ENCODE results near the gene SCARB1. TPM values are rescaled to one million over a fixed set of nuclear protein-coding genes. Genes with fewer than 3 reads are reported as not detected.
"Not testable (repeated sequence)": the region's sequence is repeated elsewhere in the genome, so short reads cannot be mapped to it uniquely, and the experiment has no call there.

The SCARB1 gene, protein sequence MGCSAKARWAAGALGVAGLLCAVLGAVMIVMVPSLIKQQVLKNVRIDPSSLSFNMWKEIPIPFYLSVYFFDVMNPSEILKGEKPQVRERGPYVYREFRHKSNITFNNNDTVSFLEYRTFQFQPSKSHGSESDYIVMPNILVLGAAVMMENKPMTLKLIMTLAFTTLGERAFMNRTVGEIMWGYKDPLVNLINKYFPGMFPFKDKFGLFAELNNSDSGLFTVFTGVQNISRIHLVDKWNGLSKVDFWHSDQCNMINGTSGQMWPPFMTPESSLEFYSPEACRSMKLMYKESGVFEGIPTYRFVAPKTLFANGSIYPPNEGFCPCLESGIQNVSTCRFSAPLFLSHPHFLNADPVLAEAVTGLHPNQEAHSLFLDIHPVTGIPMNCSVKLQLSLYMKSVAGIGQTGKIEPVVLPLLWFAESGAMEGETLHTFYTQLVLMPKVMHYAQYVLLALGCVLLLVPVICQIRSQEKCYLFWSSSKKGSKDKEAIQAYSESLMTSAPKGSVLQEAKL
- 3.4 and 11.3 TPM in 2 replicates for total RNA-seq (ENCODE audit: low replicate concordance)

- peak; percentile 63 for DNase-seq (ENCODE audit: low read depth)
- H3K4me3 ChIP-seq (ENCODE audit: low read depth, low read length) = peak within 1 kb of the TSS; percentile 76
- TF ChIP-seq CTCF (IDR thresholded peaks at IDR 0.05; ENCODE audit: insufficient read depth, low read length) = no peak
Measured at GRCh38 chr12:124863416-124864325, at the start of gene SCARB1. TSS of gene SCARB1 (minus strand) at chr12:124863864. CDS start at chr12:124863720, 144 bp downstream.

DNA sequence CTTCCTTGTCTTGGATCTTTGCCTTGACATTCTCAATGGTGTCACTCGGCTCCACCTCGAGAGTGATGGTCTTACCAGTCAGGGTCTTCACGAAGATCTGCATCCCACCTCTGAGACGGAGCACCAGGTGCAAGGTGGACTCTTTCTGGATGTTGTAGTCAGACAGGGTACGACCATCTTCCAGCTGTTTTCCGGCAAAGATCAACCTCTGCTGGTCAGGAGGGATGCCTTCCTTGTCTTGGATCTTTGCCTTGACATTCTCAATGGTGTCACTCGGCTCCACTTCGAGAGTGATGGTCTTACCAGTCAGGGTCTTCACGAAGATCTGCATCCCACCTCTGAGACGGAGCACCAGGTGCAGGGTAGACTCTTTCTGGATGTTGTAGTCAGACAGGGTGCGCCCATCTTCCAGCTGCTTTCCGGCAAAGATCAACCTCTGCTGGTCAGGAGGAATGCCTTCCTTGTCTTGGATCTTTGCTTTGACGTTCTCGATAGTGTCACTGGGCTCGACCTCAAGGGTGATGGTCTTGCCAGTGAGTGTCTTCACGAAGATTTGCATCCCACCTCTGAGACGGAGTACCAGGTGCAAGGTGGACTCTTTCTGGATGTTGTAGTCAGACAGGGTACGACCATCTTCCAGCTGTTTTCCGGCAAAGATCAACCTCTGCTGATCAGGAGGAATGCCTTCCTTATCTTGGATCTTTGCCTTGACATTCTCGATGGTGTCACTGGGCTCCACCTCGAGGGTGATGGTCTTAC is 49.0 kb upstream of the SCARB1 start:
- not testable (repeated sequence) for DNase-seq (ENCODE audit: low read depth)
- peak overlapping the region; percentile 98 for H3K4me3 ChIP-seq (ENCODE audit: low read depth, low read length)

- peak overlapping the region; percentile 71 for H3K4me3 ChIP-seq (ENCODE audit: low read depth, low read length)
- not testable (repeated sequence) for DNase-seq (ENCODE audit: low read depth)
Measured at GRCh38 chr12:124911521-124911920, 47.9 kb upstream of the SCARB1 start.

DNA sequence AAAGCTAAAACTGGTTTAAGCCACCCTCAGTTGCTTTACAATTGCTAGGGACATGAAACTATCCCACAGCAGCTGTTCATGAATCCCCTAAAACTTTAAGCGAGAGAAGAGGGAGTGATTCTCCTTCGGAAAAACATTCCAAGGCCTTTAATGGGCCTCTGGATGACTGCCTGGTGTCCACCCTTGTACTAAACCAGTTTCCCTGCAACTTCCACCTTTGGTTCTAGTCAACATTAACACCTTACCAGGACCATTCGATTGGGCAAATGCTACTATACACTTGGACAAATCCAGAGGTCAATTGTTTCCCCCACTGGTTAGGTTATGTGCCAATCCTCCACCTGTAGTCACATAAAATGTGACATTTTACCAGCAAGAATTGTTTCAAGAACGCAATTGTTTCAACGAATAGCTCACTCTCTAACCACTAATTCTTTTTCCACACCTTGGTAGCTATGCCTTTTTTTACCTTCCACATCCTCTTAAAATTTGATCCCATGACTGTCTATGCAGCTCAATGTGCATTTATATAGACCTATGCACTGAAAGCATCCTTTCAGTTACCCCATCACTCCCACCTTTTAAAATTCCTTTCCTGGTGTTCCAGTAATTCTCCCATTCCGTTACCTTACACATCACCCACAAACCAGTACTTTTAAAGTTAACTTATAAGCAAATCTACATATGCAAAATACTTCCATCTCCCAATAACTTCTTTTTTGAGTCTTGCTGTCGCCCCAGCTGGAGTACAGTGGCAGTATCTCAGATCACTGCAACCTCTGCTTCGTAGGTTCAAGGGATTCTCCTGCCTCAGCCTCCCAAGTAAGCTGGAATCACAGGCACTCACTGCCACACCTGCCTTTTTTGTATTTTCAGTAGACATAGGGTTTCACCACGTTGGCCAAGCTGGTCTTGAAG is 47.2 kb upstream of the SCARB1 start:
- H3K4me3 ChIP-seq (ENCODE audit: low read depth, low read length) = peak overlapping the region; percentile 71
- DNase-seq (ENCODE audit: low read depth) = no peak
- TF ChIP-seq CTCF (IDR thresholded peaks at IDR 0.05; ENCODE audit: insufficient read depth, low read length) = no peak

- H3K4me3 ChIP-seq (ENCODE audit: low read depth, low read length) = peak overlapping the region; percentile 71
- TF ChIP-seq CTCF (IDR thresholded peaks at IDR 0.05; ENCODE audit: insufficient read depth, low read length) = no peak
- peak; percentile 53 for DNase-seq (ENCODE audit: low read depth)
Measured at GRCh38 chr12:124909831-124910560, 46.3 kb upstream of the SCARB1 start.

GRCh38 chr12:124906606-124907261 is 43.1 kb upstream of the SCARB1 start:
- H3K4me3 ChIP-seq (ENCODE audit: low read depth, low read length) = no peak overlapping the region
- DNase-seq (ENCODE audit: low read depth) = peak; percentile 94
- TF ChIP-seq CTCF (IDR thresholded peaks at IDR 0.05; ENCODE audit: insufficient read depth, low read length) = peak; percentile 96
